ENCODE data around the gene ALAS1.

Gene ALAS1

GRCh38 chr3:52257911-52258310 lies 60.0 kb downstream of the ALAS1 start:
- no peak for DNase-seq

GRCh38 chr3:52259035-52259434 lies 61.1 kb downstream of the ALAS1 start:
- no peak for DNase-seq

DNA sequence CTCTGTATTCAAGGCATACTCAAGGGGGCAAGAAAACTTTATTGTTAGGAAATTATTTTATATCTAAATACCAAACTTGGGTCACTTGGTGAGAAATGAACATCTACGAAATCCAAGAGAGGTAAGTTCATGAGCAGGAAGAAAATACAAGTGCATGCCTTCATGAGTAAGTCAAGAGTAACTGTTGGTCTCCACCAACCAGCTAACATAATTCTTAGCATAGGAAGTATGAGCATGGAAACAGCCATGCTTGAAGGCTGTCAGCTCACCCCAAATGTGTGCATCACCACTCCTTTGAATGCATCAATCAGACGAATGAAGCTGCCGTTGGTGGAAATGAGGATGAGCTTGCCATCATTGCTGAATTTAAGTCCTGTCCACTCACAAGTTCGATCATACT lies 61.5 kb downstream of the ALAS1 start:
- no peak for DNase-seq

- DNase-seq = no peak
Measured at GRCh38 chr3:52262447-52262846, 64.5 kb downstream of the ALAS1 start.

Data from DMS79 (cell line).